GM12878 (cell line): ENCODE results near the gene DNAJA2. TPM values are rescaled to one million over a fixed set of nuclear protein-coding genes. Genes with fewer than 3 reads are reported as not detected.

Source experiments
- ATAC-seq: fragments of 200-7000 bp; cut with Tn5 transposase; 3 replicates; pipeline ENCODE4 v1.9.1; 2020; ENCODE audit warnings: mild to moderate bottlenecking, moderate library complexity
- BruUV-seq: library from RNA; stranded (reverse); fragments of 400-500 nt; replicated peaks from 2 replicates; lab custom pipeline; 2021; lab: Mats Ljungman, UMichigan
- CTCF ChIA-PET: fragments of 300-600 bp; sonication (Branson Sonifier 250); formaldehyde crosslinking; extraction: SDS; loops from one replicate; lab custom pipeline; 2021; ENCODE audit warnings: inconsistent platforms; lab: Yijun Ruan, JAX
- POLR2A ChIA-PET: fragments of 350-600 bp; formaldehyde crosslinking; extraction: SDS; loops from one replicate; lab custom pipeline; 2021; ENCODE audit warnings: inconsistent platforms; lab: Charles Lee
- RAD21 ChIA-PET: fragments of 300-600 bp; sonication (Branson Sonifier 250); formaldehyde crosslinking; loops from one replicate; lab custom pipeline; 2023; ENCODE audit warnings: antibody characterized with exemption; ENCODE audit not compliant: unreplicated experiment; lab: Charles Lee
- SMC1A ChIA-PET: fragments of 300-600 bp; sonication (Branson Sonifier 250); formaldehyde crosslinking; loops from one replicate; lab custom pipeline; 2023; ENCODE audit not compliant: unreplicated experiment, uncharacterized antibody; lab: Charles Lee
- DNase-seq: peaks from one replicate; pipeline ENCODE4 v3.0.0-alpha.2; 2011; ENCODE audit warnings: low read depth, low spot score
- FAIRE-seq: peaks from 3 replicates; lab custom pipeline; 2011; peaks lifted over from hg19 to GRCh38; lab: Jason Lieb, UNC
- H2AFZ ChIP-seq: 2 replicates; pipeline ENCODE4 v1.6.0; 2011; ENCODE audit warnings: low read depth, low read length, control low read depth; ENCODE audit not compliant: control insufficient read depth
- H3K27ac ChIP-seq: 2 replicates; pipeline ENCODE4 v1.5.1; 2011; ENCODE audit warnings: control low read depth; ENCODE audit not compliant: control insufficient read depth, insufficient read depth
- H3K27me3 ChIP-seq, 2 experiments: replicated peaks in 1 of 2; 2 replicates each; pipeline versions ENCODE4 v1.6.0 to v1.6.1; 2011; ENCODE audit warnings: low read length in 1 of 2; ENCODE audit not compliant: control insufficient read depth in 2 of 2, insufficient read depth in 2 of 2
- H3K36me3 ChIP-seq, 2 experiments: 2 replicates each; pipeline ENCODE4 v1.5.1; 2011; ENCODE audit warnings: low read length in 1 of 2; ENCODE audit not compliant: control insufficient read depth in 2 of 2, insufficient read depth in 2 of 2
- H3K4me1 ChIP-seq: 2 replicates; pipeline ENCODE4 v1.6.1; 2011; ENCODE audit warnings: mild to moderate bottlenecking, low read length, moderate library complexity, mixed read lengths; ENCODE audit not compliant: control insufficient read depth, insufficient read depth
- H3K4me2 ChIP-seq: 2 replicates; pipeline ENCODE4 v1.6.0; 2011; ENCODE audit warnings: control low read depth; ENCODE audit not compliant: control insufficient read depth, insufficient read depth
- H3K4me3 ChIP-seq: fragments of 200-600 bp; sonication (generic); 2 replicates; pipeline ENCODE4 v1.5.1; 2016
- H3K79me2 ChIP-seq: 2 replicates; pipeline ENCODE4 v1.6.0; 2011; ENCODE audit warnings: low read length; ENCODE audit not compliant: control insufficient read depth, insufficient read depth
- H3K9ac ChIP-seq: 2 replicates; pipeline ENCODE4 v1.8.0; 2011; ENCODE audit warnings: low read length, control low read depth, mixed read lengths; ENCODE audit not compliant: control insufficient read depth, insufficient read depth
- H3K9me3 ChIP-seq: replicated peaks from 3 replicates; pipeline ENCODE4 v1.5.1; 2011; ENCODE audit warnings: mild to moderate bottlenecking, low read length; ENCODE audit not compliant: control insufficient read depth, insufficient read depth
- H4K20me1 ChIP-seq: 2 replicates; pipeline ENCODE4 v1.6.0; 2011; ENCODE audit not compliant: control insufficient read depth, insufficient read depth
- BCLAF1 ChIP-seq: fragments of 450-650 bp; IDR thresholded peaks from 2 replicates; pipeline ENCODE4 v1.6.1; 2017; ENCODE audit warnings: antibody characterized with exemption, mild to moderate bottlenecking, moderate library complexity
- CREB1 ChIP-seq: IDR thresholded peaks from 2 replicates; pipeline ENCODE4 v1.6.1; 2012; ENCODE audit warnings: low read depth, mild to moderate bottlenecking, inconsistent platforms
- E2F4 ChIP-seq: IDR thresholded peaks from 2 replicates; pipeline ENCODE4 v1.6.1; 2012; ENCODE audit warnings: low read depth, low read length, improper control_type of control experiment
- EGR1 ChIP-seq, 2 experiments: IDR thresholded peaks; 1 replicate in 1 of 2; 2 replicates in 1 of 2; pipeline ENCODE4 v1.6.1; 2011 to 2012; ENCODE audit warnings: low read depth in 2 of 2, low read length in 2 of 2, borderline replicate concordance in 1 of 2, mild to moderate bottlenecking in 1 of 2, moderate library complexity in 1 of 2
- ESRRA ChIP-seq: IDR thresholded peaks from 2 replicates; pipeline ENCODE4 v1.6.1; 2012; ENCODE audit warnings: mild to moderate bottlenecking, low read length, improper control_type of control experiment
- EZH2 ChIP-seq: IDR thresholded peaks from 2 replicates; pipeline ENCODE4 v1.6.1; 2012; ENCODE audit warnings: low read depth, mild to moderate bottlenecking, control low read depth, inconsistent platforms, low read length, borderline replicate concordance; ENCODE audit not compliant: control insufficient read depth
- IRF4 ChIP-seq: IDR thresholded peaks from 2 replicates; pipeline ENCODE4 v1.6.1; 2011; ENCODE audit warnings: low read depth, low read length
- KDM1A ChIP-seq: fragments of 200-600 bp; sonication (generic); IDR thresholded peaks from 2 replicates; pipeline ENCODE4 v1.6.1; 2016; ENCODE audit warnings: borderline replicate concordance
- MAX ChIP-seq: IDR thresholded peaks from 2 replicates; pipeline ENCODE4 v1.6.1; 2012; ENCODE audit warnings: low read depth, low read length, improper control_type of control experiment
- PAX5 ChIP-seq: IDR thresholded peaks from 2 replicates; pipeline ENCODE4 v1.6.1; 2011; ENCODE audit warnings: low read depth, low read length, borderline replicate concordance
- RCOR1 ChIP-seq: conservative IDR thresholded peaks from 2 replicates; pipeline ENCODE4 v1.6.1; 2012; ENCODE audit warnings: low read depth, low read length, improper control_type of control experiment
- RUNX3 ChIP-seq: IDR thresholded peaks from 2 replicates; pipeline ENCODE4 v1.6.1; 2012; ENCODE audit warnings: low read length, inconsistent platforms
- SMC3 ChIP-seq: IDR thresholded peaks from 2 replicates; pipeline ENCODE4 v1.6.1; 2011; ENCODE audit warnings: low read length, improper control_type of control experiment, borderline replicate concordance
- STAT1 ChIP-seq: fragments of 450-650 bp; conservative IDR thresholded peaks from 2 replicates; pipeline ENCODE4 v1.6.1; 2014; ENCODE audit warnings: antibody characterized with exemption, mild to moderate bottlenecking
- ZNF217 ChIP-seq: fragments of 450-650 bp; IDR thresholded peaks from 2 replicates; pipeline ENCODE4 v1.6.1; 2017; ENCODE audit warnings: antibody characterized with exemption, mild to moderate bottlenecking
- ZNF592 ChIP-seq: fragments of 450-650 bp; IDR thresholded peaks from 2 replicates; pipeline ENCODE4 v1.6.1; 2017; ENCODE audit warnings: mild to moderate bottlenecking, moderate library complexity
- WGBS: methylation state at CpG from one replicate; pipeline ENCODE4 v1.1.6; 2016; ENCODE audit warnings: low lambda C conversion rate; ENCODE audit not compliant: insufficient replicate concordance, insufficient coverage; ENCODE audit errors: missing lambda C conversion rate; 5-methylcytosine and 5-hydroxymethylcytosine counted together
- in situ Hi-C: fragments of 300-500 bp; cut with MboI; formaldehyde crosslinking; loops from 9 replicates; pipeline ENCODE4 v1.14.3; 2018; ENCODE audit warnings: mixed read lengths
- intact Hi-C: fragments of 100-400 bp; cut with micrococcal nuclease; formaldehyde crosslinking; loops from one replicate; pipeline ENCODE4 v1.14.2; 2022; ENCODE audit not compliant: unreplicated experiment
- polyA plus RNA-seq, 11 experiments: library from polyadenylated mRNA; depleted of rRNA in 4 of 11; unstranded in 6 of 11; stranded (reverse) in 5 of 11; fragments of >200 nt; fragmentation: Nextera tagmentation in 4 of 11; fragmentation: Illumina TruSeq in 1 of 11; extraction: Ambion mirVana in 4 of 11; extraction: Trizol in 1 of 11; gene quantifications; 1 replicate in 1 of 11; 2 replicates in 10 of 11; pipeline versions ENCODE4 v1.2.1 to v1.2.3, GENCODE V29; 2011 to 2016; ENCODE audit warnings: inconsistent platforms in 2 of 11, missing spikeins in 2 of 11, low read depth in 1 of 11
- total RNA-seq, 4 experiments: library from RNA; depleted of rRNA in 3 of 4; stranded (reverse); fragments of >200 nt in 3 of 4; fragmentation: Illumina TruSeq in 1 of 4; extraction: Trizol in 1 of 4; gene quantifications; 2 replicates each; pipeline versions ENCODE4 v1.2.1 to v1.2.3, GENCODE V29; 2013 to 2021

Gene DNAJA2
- total and polyA plus RNA-seq, 10 of the 15 experiments (the other 5 are each of a cell fraction or from before 2014, with no cell fraction given) = 26.2 to 96.4 (median 58.1) TPM

GRCh38 chr16:47016700-47017133, 43.2 kb upstream of the DNAJA2 start:
- H3K4me1 ChIP-seq = peaks cover 31% of the 10 kb centered on the region
- DNase-seq (peak; percentile 71), FAIRE-seq (peak; percentile 70), ATAC-seq (peak; percentile 72)
- in situ Hi-C loops = no loop called here
- SMC1A ChIA-PET = interaction anchor here (1.1 to 3.6 kb wide), 3 partner anchors 42 to 68 kb away, joined by 3 to 31 read pairs (median 14); partner anchors contain the start of gene DNAJA2
- RAD21 ChIA-PET = interaction anchor here (3.0 to 3.1 kb wide), 2 partner anchors 42 to 126 kb away, joined by 29 read pairs; partner anchors contain the start of genes DNAJA2 and NETO2
- WGBS = 2% methylated on average over 6 of the region's 6 CpGs
- H3K9ac ChIP-seq = peak overlapping the region; percentile 49
- intact Hi-C loops = loop anchor here (1.0 to 5.0 kb wide), 2 partner anchors 67 to 126 kb away; partner anchors contain the start of gene NETO2
- H2AFZ ChIP-seq = peak overlapping the region; percentile 43
- H3K36me3 ChIP-seq = no peaks in the 10 kb centered on the region
- peak overlapping the region; percentile 49 for H3K4me2 ChIP-seq
- no peaks in the 10 kb centered on the region for H3K27me3 ChIP-seq
- POLR2A ChIA-PET = no interaction called here
- no peaks in the 10 kb centered on the region for H3K79me2 ChIP-seq
- H3K27ac ChIP-seq = peak overlapping the region; percentile 84
- H3K9me3 ChIP-seq = no peaks in the 10 kb centered on the region; the same call in 2 of the 3 replicates
- H4K20me1 ChIP-seq = no peaks in the 10 kb centered on the region
- CTCF ChIA-PET = interaction anchor here (1.0 to 3.4 kb wide), 3 partner anchors 44 to 69 kb away, joined by 3 to 23 read pairs (median 3); no protein-coding TSS in a partner anchor
- BruUV-seq = no TSS peak
- H3K4me3 ChIP-seq = peak overlapping the region; percentile 35; the same call in 1 of the 2 replicates
- TF ChIP-seq KDM1A (no peak), ESRRA (no peak), BCLAF1 (no peak), PAX5 (peak; percentile 58; the same call in 1 of the 2 replicates), SMC3 (no peak; the same call in 1 of the 2 replicates), EGR1 (IDR thresholded peaks at IDR 0.05; ENCODE audit: borderline replicate concordance in 1 of 2, low read depth in 2 of 2, low read length in 2 of 2) (no peak), STAT1 (no peak), MAX (no peak), CREB1 (peak; percentile 71), E2F4 (no peak), ZNF217 (no peak), RCOR1 (no peak), IRF4 (peak; percentile 15; the same call in 1 of the 2 replicates), EZH2 (no peak), ZNF592 (no peak), RUNX3 (peak; percentile 98)
